Stimulated activated CD4-positive, alpha-beta T cell treated with anti-CD3 and anti-CD28 coated beads, Interleukin-4, amount 100 ng/mL, for 24 hours (primary cell): Measurements from ENCODE around the gene RAB42.
"Not testable (repeated sequence)": the region's sequence is repeated elsewhere in the genome, so short reads cannot be mapped to it uniquely, and the experiment has no call there.

Experiments used
- DNase-seq: peaks from one replicate; pipeline ENCODE4 v3.0.0-alpha.2; 2020

RAB42 gene

GRCh38 chr1:28586585-28587391 is 5.3 kb upstream of the RAB42 start:
- not testable (repeated sequence) for DNase-seq

- no peak for DNase-seq
These were observed 431 bp downstream of the RAB42 start for GRCh38 chr1:28592321-28593071.

GRCh38 chr1:28593988-28594356 is 1.9 kb downstream of the RAB42 start:
- not testable (repeated sequence) for DNase-seq

- DNase-seq = not testable (repeated sequence)
These were observed 2.8 kb downstream of the RAB42 start for GRCh38 chr1:28594686-28595411.

- no peak for DNase-seq
These were observed 3.5 kb downstream of the RAB42 start for GRCh38 chr1:28595412-28596191.

GRCh38 chr1:28596276-28596675 is 4.2 kb downstream of the RAB42 start:
- not testable (repeated sequence) for DNase-seq

- DNase-seq = no peak
These were observed 9.6 kb downstream of the RAB42 start for GRCh38 chr1:28601696-28602095.

GRCh38 chr1:28602536-28603439 is 10.7 kb downstream of the RAB42 start:
- DNase-seq = peak; percentile 28

GRCh38 chr1:28604411-28604810 is 12.3 kb downstream of the RAB42 start:
- DNase-seq = no peak

GRCh38 chr1:28604962-28605361 is 12.9 kb downstream of the RAB42 start:
- DNase-seq = no peak

- DNase-seq = no peak
These were observed 14.7 kb downstream of the RAB42 start for GRCh38 chr1:28606771-28607170.

- no peak for DNase-seq
These were observed 21.1 kb downstream of the RAB42 start for GRCh38 chr1:28613175-28613574.

GRCh38 chr1:28631713-28632112 is 39.6 kb downstream of the RAB42 start:
- DNase-seq = no peak

- DNase-seq = no peak
These were observed 40.5 kb downstream of the RAB42 start for GRCh38 chr1:28632560-28632959.

- peak; percentile 12 for DNase-seq
These were observed 48.7 kb downstream of the RAB42 start for GRCh38 chr1:28640766-28641165.

- no peak for DNase-seq
These were observed 50.2 kb downstream of the RAB42 start for GRCh38 chr1:28642056-28642846.

GRCh38 chr1:28642847-28643635 is 51.0 kb downstream of the RAB42 start, which contains the start of gene TAF12:
TSS of gene TAF12 (minus strand) at chr1:28643067. CDS start at chr1:28622081, 20,986 bp downstream.
- peak; percentile 91 for DNase-seq

- DNase-seq = no peak
These were observed 52.4 kb downstream of the RAB42 start for GRCh38 chr1:28644494-28644893.
